ENCODE results near the gene CORO7. TPM values are rescaled to one million over a fixed set of nuclear protein-coding genes. Genes with fewer than 3 reads are reported as not detected.

The CORO7 gene
- total and polyA plus RNA-seq, 2 donors: 13.7 to 15.6 TPM

GRCh38 chr16:4388271-4389021 is 27.9 kb downstream of the CORO7 start:
- H3K4me3 ChIP-seq (ENCODE audit: low read depth, low read length): no peak overlapping the region
- H3K4me1 ChIP-seq (ENCODE audit: insufficient read depth): no peaks in the 10 kb centered on the region
- WGBS: 78% methylated on average over 19 of the region's 19 CpGs
- DNase-seq (ENCODE audit: extremely low spot score): no peak
- H3K27ac ChIP-seq (ENCODE audit: low read depth): no peak overlapping the region
- H3K36me3 ChIP-seq (ENCODE audit: insufficient read depth): no peaks in the 10 kb centered on the region

- Histone ChIP-seq H3K27ac (ENCODE audit: low read depth) (no peak overlapping the region), H3K4me3 (ENCODE audit: low read depth, low read length) (no peak overlapping the region), H3K36me3 (ENCODE audit: insufficient read depth) (no peaks in the 10 kb centered on the region), H3K4me1 (ENCODE audit: insufficient read depth) (no peaks in the 10 kb centered on the region)
- WGBS: 91% methylated on average over 20 of the region's 20 CpGs
- DNase-seq (ENCODE audit: extremely low spot score): no peak
These were observed 28.6 kb downstream of the CORO7 start for GRCh38 chr16:4387781-4388180.

- DNase-seq (ENCODE audit: extremely low spot score): no peak
- Histone ChIP-seq H3K27ac (ENCODE audit: low read depth) (no peak overlapping the region), H3K4me3 (ENCODE audit: low read depth, low read length) (no peak overlapping the region), H3K4me1 (ENCODE audit: insufficient read depth) (no peaks in the 10 kb centered on the region), H3K36me3 (ENCODE audit: insufficient read depth) (no peaks in the 10 kb centered on the region)
- WGBS: 70% methylated on average over 10 of the region's 10 CpGs
These were observed 29.3 kb downstream of the CORO7 start for GRCh38 chr16:4386951-4387565.

- Histone ChIP-seq H3K27ac (ENCODE audit: low read depth) (no peak overlapping the region), H3K36me3 (ENCODE audit: insufficient read depth) (no peaks in the 10 kb centered on the region), H3K4me1 (ENCODE audit: insufficient read depth) (no peaks in the 10 kb centered on the region), H3K4me3 (ENCODE audit: low read depth, low read length) (no peak overlapping the region)
- WGBS: 61% methylated on average over 8 of the region's 8 CpGs
- DNase-seq (ENCODE audit: extremely low spot score): no peak
These were observed 30.0 kb downstream of the CORO7 start for GRCh38 chr16:4386451-4386805.

GRCh38 chr16:4385789-4386450 is 30.5 kb downstream of the CORO7 start:
- H3K27ac ChIP-seq (ENCODE audit: low read depth): no peak overlapping the region
- DNase-seq (ENCODE audit: extremely low spot score): no peak
- WGBS: 71% methylated on average over 11 of the region's 11 CpGs
- no peak overlapping the region for H3K4me3 ChIP-seq (ENCODE audit: low read depth, low read length)
- no peaks in the 10 kb centered on the region for H3K36me3 ChIP-seq (ENCODE audit: insufficient read depth)
- H3K4me1 ChIP-seq (ENCODE audit: insufficient read depth): no peaks in the 10 kb centered on the region

- WGBS: 78% methylated on average over 20 of the region's 20 CpGs
- Histone ChIP-seq H3K4me3 (ENCODE audit: low read depth, low read length) (no peak overlapping the region), H3K36me3 (ENCODE audit: insufficient read depth) (no peaks in the 10 kb centered on the region), H3K27ac (ENCODE audit: low read depth) (no peak overlapping the region), H3K4me1 (ENCODE audit: insufficient read depth) (no peaks in the 10 kb centered on the region)
- no peak for DNase-seq (ENCODE audit: extremely low spot score)
These were observed 31.2 kb downstream of the CORO7 start for GRCh38 chr16:4385066-4385788.

GRCh38 chr16:4384509-4384942 is 31.9 kb downstream of the CORO7 start:
- H3K4me3 ChIP-seq (ENCODE audit: low read depth, low read length): no peak overlapping the region
- 59% methylated on average over 20 of the region's 20 CpGs for WGBS
- no peak overlapping the region for H3K27ac ChIP-seq (ENCODE audit: low read depth)
- no peaks in the 10 kb centered on the region for H3K36me3 ChIP-seq (ENCODE audit: insufficient read depth)
- H3K4me1 ChIP-seq (ENCODE audit: insufficient read depth): no peaks in the 10 kb centered on the region
- no peak for DNase-seq (ENCODE audit: extremely low spot score)

GRCh38 chr16:4383591-4384444 is 32.6 kb downstream of the CORO7 start:
- Histone ChIP-seq H3K36me3 (ENCODE audit: insufficient read depth) (no peaks in the 10 kb centered on the region), H3K4me1 (ENCODE audit: insufficient read depth) (no peaks in the 10 kb centered on the region), H3K4me3 (ENCODE audit: low read depth, low read length) (no peak overlapping the region), H3K27ac (ENCODE audit: low read depth) (no peak overlapping the region)
- WGBS: 82% methylated on average over 12 of the region's 12 CpGs
- DNase-seq (ENCODE audit: extremely low spot score): no peak

- DNase-seq (ENCODE audit: extremely low spot score): no peak
- no peaks in the 10 kb centered on the region for H3K36me3 ChIP-seq (ENCODE audit: insufficient read depth)
- H3K4me1 ChIP-seq (ENCODE audit: insufficient read depth): no peaks in the 10 kb centered on the region
- no peak overlapping the region for H3K27ac ChIP-seq (ENCODE audit: low read depth)
- no peak overlapping the region for H3K4me3 ChIP-seq (ENCODE audit: low read depth, low read length)
- 79% methylated on average over 21 of the region's 21 CpGs for WGBS
These were observed 33.5 kb downstream of the CORO7 start for GRCh38 chr16:4382795-4383357.

- no peak for DNase-seq (ENCODE audit: extremely low spot score)
- WGBS: 94% methylated on average over 55 of the region's 55 CpGs
- H3K4me1 ChIP-seq (ENCODE audit: insufficient read depth): no peaks in the 10 kb centered on the region
- no peak overlapping the region for H3K27ac ChIP-seq (ENCODE audit: low read depth)
- H3K36me3 ChIP-seq (ENCODE audit: insufficient read depth): no peaks in the 10 kb centered on the region
- no peak overlapping the region for H3K4me3 ChIP-seq (ENCODE audit: low read depth, low read length)
These were observed 34.2 kb downstream of the CORO7 start for GRCh38 chr16:4381935-4382794.

GRCh38 chr16:4381072-4381934 is 35.1 kb downstream of the CORO7 start:
- Histone ChIP-seq H3K4me1 (ENCODE audit: insufficient read depth) (no peaks in the 10 kb centered on the region), H3K36me3 (ENCODE audit: insufficient read depth) (no peaks in the 10 kb centered on the region), H3K4me3 (ENCODE audit: low read depth, low read length) (no peak overlapping the region), H3K27ac (ENCODE audit: low read depth) (no peak overlapping the region)
- DNase-seq (ENCODE audit: extremely low spot score): no peak
- WGBS: 91% methylated on average over 59 of the region's 59 CpGs

Measured in urinary bladder (tissue), 4 donors.